ENCODE data around the gene CTAG2. TPM values are rescaled to one million over a fixed set of nuclear protein-coding genes. Genes with fewer than 3 reads are reported as not detected.

CTAG2 gene
- not detected in 5 replicates for total RNA-seq (2022; extraction: Qiagen RNA extraction)

DNA sequence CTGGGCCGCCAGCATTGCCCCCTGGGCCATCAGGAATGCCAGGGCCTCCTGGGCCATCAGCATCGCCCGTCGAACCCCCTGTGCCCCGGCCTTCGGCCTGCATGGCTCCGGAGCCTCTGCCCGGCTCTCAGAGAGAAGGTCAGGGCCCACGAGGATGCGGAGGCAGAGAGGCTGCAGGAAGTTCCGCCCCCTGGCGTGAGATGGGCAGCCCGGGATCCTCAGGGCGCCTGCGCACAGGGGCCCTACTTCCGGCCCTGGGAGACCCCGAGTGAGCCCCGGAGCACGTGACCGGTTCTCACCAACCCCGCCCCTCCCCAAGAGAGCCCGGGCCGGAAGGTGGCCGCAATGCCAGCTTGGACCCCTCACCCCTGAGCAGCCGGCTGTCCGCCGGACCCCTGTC is at the start of gene CTAG2:
Gene CTAG2, minus strand, starts transcription at position 167 of the 400 bp plus-strand sequence. Its CDS starts 64 bp downstream, at position 103.

DNA sequence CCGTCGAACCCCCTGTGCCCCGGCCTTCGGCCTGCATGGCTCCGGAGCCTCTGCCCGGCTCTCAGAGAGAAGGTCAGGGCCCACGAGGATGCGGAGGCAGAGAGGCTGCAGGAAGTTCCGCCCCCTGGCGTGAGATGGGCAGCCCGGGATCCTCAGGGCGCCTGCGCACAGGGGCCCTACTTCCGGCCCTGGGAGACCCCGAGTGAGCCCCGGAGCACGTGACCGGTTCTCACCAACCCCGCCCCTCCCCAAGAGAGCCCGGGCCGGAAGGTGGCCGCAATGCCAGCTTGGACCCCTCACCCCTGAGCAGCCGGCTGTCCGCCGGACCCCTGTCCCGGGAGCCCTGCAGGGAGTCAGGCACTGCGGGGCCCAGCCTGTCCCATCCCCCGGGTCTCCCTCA is 34.2 kb downstream of the CTAG2 start, which contains the start of gene CTAG1B:
Gene CTAG1B, minus strand, starts transcription at position 101 of the 400 bp plus-strand sequence. Its CDS starts 64 bp downstream, at position 37.

Other genes starting within 250 kb of the CTAG2 start
- 24.2 to 33.3 TPM (median 29.6 TPM) in 5 replicates for gene DNASE1L1, start 244.3 kb downstream of the CTAG2 start, total RNA-seq (2022; extraction: Qiagen RNA extraction)
- 30.2 to 41.8 TPM (median 38.8 TPM) in 5 replicates for gene TAFAZZIN, start 242.0 kb downstream of the CTAG2 start, total RNA-seq (2022; extraction: Qiagen RNA extraction)
- 79.6 to 112 TPM (median 110 TPM) in 5 replicates for gene ATP6AP1, start 224.9 kb downstream of the CTAG2 start, total RNA-seq (2022; extraction: Qiagen RNA extraction)
- gene GDI1, start 216.4 kb downstream of the CTAG2 start, total RNA-seq (2022; extraction: Qiagen RNA extraction) = 94.4 to 112 TPM (median 107 TPM) in 5 replicates
- gene FAM50A, start 209.4 kb downstream of the CTAG2 start, total RNA-seq (2022; extraction: Qiagen RNA extraction) = 99.6 to 120 TPM (median 116 TPM) in 5 replicates
- 9.7 to 17.8 TPM (median 15.3 TPM) in 5 replicates for gene PLXNA3, start 195.3 kb downstream of the CTAG2 start, total RNA-seq (2022; extraction: Qiagen RNA extraction)
- gene LAGE3, start 174.3 kb downstream of the CTAG2 start, total RNA-seq (2022; extraction: Qiagen RNA extraction) = 46.0 to 79.0 TPM (median 72.0 TPM) in 5 replicates
- 63.0 to 72.5 TPM (median 69.3 TPM) in 5 replicates for gene UBL4A, start 167.0 kb downstream of the CTAG2 start, total RNA-seq (2022; extraction: Qiagen RNA extraction)
- 28.5 to 45.1 TPM (median 42.0 TPM) in 5 replicates for gene SLC10A3, start 162.9 kb downstream of the CTAG2 start, total RNA-seq (2022; extraction: Qiagen RNA extraction)
- gene FAM3A, start 137.3 kb downstream of the CTAG2 start, total RNA-seq (2022; extraction: Qiagen RNA extraction) = 33.4 to 47.5 TPM (median 46.5 TPM) in 5 replicates
- gene G6PD, start 106.7 kb downstream of the CTAG2 start, total RNA-seq (2022; extraction: Qiagen RNA extraction) = 1,443 to 1,631 TPM (median 1,552 TPM) in 5 replicates
- gene IKBKG, start 106.0 kb downstream of the CTAG2 start, total RNA-seq (2022; extraction: Qiagen RNA extraction) = 33.1 to 46.6 TPM (median 46.0 TPM) in 5 replicates
- gene CTAG1A, start 68.4 kb downstream of the CTAG2 start, total RNA-seq (2022; extraction: Qiagen RNA extraction) = not detected in 5 replicates
- not detected in 5 replicates for gene CTAG1B, start 34.3 kb downstream of the CTAG2 start, total RNA-seq (2022; extraction: Qiagen RNA extraction)
- gene GAB3, start 97.5 kb upstream of the CTAG2 start, total RNA-seq (2022; extraction: Qiagen RNA extraction) = 0.36 to 0.78 TPM (median 0.47 TPM) in 5 replicates
- 153 to 208 TPM (median 161 TPM) in 5 replicates for gene DKC1, start 109.3 kb upstream of the CTAG2 start, total RNA-seq (2022; extraction: Qiagen RNA extraction)
- 16.7 to 17.9 TPM (median 17.5 TPM) in 5 replicates for gene MPP1, start 151.9 kb upstream of the CTAG2 start, total RNA-seq (2022; extraction: Qiagen RNA extraction)
- gene SMIM9, start 181.1 kb upstream of the CTAG2 start, total RNA-seq (2022; extraction: Qiagen RNA extraction) = not detected in 5 replicates
- gene F8A1, start 232.8 kb upstream of the CTAG2 start, total RNA-seq (2022; extraction: Qiagen RNA extraction) = 55.5 to 100 TPM (median 93.0 TPM) in 5 replicates